Measurements from ENCODE around the gene HOXD12.

Gene HOXD12

GRCh38 chr2:176093898-176094249 lies 5.7 kb upstream of the HOXD12 start:
- no peak for DNase-seq

DNA sequence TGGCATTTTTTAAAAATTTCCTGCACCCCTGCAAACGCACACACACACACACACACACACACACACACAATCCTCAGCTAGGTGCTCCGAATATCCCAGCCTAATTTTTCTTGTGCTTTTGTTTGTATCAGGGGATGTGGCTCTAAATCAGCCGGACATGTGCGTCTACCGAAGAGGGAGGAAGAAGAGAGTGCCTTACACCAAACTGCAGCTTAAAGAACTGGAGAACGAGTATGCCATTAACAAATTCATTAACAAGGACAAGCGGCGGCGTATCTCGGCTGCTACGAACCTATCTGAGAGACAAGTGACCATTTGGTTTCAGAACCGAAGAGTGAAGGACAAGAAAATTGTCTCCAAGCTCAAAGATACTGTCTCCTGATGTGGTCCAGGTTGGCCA lies 5.2 kb upstream of the HOXD12 start:
- no peak for DNase-seq

DNA sequence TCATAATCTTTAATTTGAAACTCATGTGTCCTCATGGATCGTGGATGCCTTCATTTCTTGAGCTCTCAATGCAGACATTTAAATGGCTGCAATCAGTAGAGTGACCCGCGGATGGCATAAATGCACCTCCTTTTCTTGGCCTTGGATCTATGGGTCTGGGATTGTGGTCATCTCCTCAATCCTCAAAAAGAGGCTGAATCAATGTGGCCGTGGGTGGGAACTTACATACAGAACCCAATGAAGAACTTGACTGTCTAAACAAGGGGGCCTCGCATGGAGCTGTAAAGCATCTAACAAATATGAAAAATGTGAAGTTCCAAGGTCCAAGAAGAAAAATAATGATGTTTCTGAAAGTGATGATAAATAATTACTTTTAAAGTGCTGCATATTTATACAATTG lies 4.2 kb upstream of the HOXD12 start:
- no peak for DNase-seq

GRCh38 chr2:176096243-176096985 lies 3.2 kb upstream of the HOXD12 start:
- no peak for DNase-seq

DNA sequence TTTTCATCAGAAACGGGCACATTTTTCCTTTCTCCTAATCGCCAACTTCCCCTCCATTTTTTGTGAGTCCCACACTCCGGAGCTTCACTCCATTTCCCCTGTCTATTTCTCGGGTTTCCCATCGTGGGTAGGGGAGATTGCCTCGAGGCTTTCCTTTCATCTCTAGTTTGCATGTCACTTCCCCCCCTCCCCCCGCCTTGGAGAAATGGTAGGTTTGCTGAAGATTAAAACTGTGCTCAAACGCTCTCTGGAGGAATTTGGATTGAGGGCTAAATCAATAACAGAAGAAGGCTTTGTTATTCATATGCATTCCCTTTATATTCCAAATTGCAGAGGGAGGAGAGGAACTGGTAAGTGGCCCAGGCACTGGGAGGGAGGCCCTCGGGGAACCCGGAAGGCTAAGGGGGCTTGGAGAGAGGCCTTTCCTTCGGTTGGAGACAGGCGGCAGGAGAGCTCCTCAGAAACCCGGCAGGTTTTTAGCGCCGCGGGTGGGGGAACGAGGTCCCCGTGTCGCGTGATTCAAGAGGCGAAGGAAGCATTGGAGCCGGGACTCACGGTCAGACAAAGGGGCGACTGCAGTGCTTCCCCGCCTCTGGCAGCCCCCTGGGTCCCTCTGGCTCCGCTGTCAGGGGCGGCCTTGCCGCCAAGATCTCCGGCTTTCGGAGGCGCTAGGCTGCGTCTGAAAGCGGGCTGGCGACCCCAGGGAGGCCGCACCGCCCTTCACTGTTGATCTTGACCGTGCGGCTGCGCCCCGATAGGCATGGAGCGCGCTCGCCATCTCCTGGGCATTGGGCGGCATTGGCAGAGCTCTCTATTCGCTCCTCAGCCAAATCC lies 2.4 kb upstream of the HOXD12 start:
- no peak for DNase-seq

GRCh38 chr2:176097820-176098365 lies 1.7 kb upstream of the HOXD12 start:
- DNase-seq: peak; percentile 73

GRCh38 chr2:176098366-176099158 lies 1.0 kb upstream of the HOXD12 start:
- no peak for DNase-seq

DNA sequence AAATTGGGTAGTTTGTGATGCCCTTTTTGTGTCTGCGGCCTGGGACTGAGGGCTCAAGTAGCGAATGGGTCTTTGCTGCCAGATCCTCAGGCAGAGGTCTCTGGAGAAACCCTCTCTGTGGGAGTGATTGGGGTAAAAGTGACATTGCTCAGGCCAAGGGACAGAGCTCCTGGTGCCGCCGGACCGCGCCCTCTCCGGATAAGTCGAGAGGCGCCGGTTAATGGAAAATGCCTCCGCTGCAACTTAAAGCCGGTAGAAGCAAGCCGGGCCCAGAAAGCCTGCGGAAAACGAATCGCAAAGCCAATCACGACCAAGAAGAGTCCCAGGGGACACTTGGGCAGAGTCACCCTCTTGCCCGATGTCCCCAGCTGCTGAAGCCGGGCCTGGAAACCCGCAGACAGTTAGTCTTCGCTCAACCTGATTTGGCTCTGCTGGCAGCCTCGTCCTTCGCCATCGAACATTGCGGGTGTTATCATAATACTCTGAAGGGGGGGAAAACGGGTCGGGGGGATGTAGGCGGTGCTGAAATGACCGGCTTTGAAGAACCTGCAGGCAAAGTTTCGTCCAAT lies 352 bp upstream of the HOXD12 start:
- DNase-seq: no peak

DNA sequence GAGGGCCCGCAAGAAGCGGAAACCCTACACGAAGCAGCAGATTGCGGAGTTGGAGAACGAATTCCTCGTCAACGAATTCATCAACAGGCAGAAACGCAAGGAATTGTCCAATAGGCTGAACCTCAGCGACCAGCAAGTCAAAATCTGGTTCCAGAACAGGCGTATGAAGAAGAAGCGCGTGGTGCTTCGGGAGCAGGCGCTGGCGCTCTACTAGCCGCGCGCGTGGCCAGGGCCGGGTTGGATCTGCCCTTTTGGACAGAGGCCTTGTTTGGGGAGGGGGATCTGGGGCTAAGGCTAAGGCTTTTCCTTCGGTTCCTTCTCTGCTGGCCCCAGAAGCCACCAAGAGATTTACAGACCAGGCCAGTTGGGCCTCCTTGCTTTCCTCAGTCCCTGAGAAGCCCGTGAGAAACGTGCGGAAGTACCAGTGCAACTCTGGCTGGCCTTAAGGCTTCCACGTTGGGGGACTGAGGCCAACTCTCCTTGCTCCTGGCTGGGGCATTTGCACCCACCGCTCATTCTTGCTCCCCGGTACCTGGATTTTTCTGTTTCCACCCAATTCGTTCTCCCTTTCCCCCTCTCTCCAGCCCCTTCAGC lies 1.0 kb downstream of the HOXD12 start:
- DNase-seq: no peak

GRCh38 chr2:176101216-176101830 lies 1.7 kb downstream of the HOXD12 start:
- no peak for DNase-seq

- DNase-seq: no peak
Observed at GRCh38 chr2:176101842-176102241, 2.2 kb downstream of the HOXD12 start.

GRCh38 chr2:176102309-176102866 lies 2.8 kb downstream of the HOXD12 start:
- no peak for DNase-seq

DNA sequence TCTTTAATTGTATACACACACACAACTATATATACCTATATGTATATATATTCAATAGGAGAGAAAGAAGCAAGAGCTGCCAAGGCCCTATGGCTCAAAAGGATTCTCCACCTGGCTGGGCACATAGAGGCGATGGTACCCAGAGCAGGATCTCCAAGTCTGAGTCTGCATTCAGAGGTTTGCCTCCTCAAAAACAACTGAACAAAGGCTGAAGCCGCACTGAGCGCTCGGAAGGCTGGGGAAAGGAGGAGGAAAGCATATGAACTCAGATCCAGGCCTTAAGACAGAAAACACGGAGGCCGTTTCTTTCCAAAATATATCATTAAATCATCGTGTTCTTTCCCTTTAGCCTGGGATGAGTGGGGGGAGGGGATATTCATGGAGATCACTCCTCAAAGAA lies 3.6 kb downstream of the HOXD12 start:
- DNase-seq: no peak

GRCh38 chr2:176103742-176104315 lies 4.2 kb downstream of the HOXD12 start:
- DNase-seq: no peak

GRCh38 chr2:176104316-176105077 lies 4.9 kb downstream of the HOXD12 start:
- DNase-seq: no peak

DNA sequence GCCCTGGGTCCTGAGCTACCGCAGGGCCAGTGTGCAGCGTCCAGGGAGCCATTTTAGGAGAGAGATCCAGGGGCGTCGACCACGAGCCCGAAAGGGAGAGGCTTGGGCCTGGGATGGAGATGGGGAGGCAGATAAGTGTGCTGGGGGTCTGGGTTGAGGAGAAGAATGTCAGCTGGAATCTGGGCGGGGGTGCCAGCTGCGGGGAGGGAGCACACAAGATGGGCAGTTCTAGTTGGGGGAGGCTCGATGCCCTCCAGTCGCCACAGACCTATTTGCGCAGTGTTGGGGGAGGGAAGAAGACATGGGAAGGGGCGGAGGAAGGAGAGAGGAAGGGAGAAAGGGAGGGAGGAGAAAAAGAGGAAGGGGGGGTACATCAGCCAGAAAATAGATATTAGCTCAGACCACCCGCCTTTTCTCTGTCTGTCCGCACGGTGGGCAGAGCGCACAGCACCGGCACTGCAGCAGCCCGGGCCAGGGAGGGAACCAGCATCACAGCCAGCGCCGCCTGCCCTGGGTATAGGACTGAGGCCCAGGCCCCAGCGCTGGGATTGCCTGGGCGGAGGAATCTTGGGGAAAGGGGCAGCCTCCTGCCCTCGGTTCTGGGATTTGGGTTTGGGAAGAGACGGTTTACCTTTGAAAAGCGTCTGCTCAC lies 5.6 kb downstream of the HOXD12 start:
- DNase-seq: no peak

DNA sequence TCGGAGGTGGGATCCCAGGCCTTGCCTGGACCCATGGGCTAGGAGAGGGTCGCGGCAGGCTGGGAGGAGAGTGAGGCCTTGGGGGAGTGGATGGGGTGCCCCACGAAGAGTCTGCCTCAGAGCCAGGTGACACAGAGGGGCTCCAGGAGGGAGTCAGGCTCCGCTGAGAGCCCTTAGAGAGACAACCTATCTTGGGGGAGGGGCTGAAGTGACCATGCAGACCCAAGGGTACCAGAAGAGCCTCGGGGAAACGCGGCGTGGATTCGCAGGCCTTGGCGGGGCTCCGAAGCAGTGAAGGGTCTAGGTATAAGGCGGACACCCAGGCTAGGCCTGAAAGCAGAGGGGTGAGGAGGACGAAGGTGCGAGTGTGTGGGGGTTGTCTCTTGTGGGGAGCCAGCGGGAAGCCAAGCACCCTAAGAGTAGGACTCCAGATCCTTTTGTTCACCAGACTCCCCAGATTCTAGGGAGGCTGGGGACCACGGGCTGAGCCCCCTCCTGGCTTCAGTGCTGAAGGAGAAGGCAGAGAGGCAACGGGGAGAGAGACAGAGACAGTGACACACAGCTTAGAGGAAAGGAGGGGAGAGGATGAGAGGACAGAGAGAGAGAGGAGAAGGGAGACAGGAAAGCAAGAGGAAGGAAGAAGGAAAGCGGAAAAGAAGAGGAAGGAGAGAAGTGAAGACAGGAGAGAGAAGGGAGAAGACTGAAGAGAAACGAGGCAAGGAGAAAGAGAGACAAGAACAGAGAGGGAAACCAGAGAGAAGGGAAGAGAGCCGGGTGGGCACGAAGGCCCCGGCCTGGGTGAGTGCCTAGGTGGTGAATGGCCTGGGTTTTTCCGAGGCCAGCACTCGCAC lies 6.4 kb downstream of the HOXD12 start:
- no peak for DNase-seq

- peak; percentile 41 for DNase-seq
Observed at GRCh38 chr2:176106581-176107539, 7.3 kb downstream of the HOXD12 start, which contains the start of gene HOXD11. Gene HOXD11, plus strand, starts transcription at chr2:176107280. Its CDS starts 76 bp downstream, at chr2:176107356.
